ENCODE data around the gene ATF4.
A peak's percentile ranks its signal among the peaks of the same experiment; 100 is the strongest.

Gene ATF4

DNA sequence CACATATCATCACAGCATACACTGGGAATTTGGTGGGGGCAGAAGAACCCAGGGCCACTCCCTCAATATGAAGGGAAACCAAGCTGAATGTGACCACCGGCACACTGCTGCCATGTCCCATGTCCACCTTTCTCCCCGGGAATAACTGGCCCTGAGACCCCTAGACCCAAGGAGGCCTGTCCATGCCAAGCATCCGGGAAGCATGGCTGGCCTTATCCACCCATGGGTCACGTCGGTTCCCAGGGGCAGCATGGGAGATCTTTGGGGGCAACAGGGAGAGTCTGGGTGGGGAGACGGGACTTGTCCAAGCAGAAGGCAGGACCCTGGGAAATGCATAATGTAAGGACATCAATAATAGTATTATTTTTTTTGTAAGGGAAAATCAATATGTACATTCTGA is 28.7 kb upstream of the ATF4 start:
- CTCF ChIA-PET, result interaction anchor here (0.6 to 10.7 kb wide), 4 partner anchors 10 to 545 kb away, joined by 3 to 380 read pairs (median 10); partner anchors contain the start of gene RPS19BP1
- Histone ChIP-seq H3K4me3 (ENCODE audit: low read depth, low read length) (no peak overlapping the region), H3K4me1 (ENCODE audit: control insufficient read depth, insufficient read depth, low read length) (no peaks in the 10 kb centered on the region), H3K9me3 (ENCODE audit: control insufficient read depth, insufficient read depth, low read depth, low read length) (no peaks in the 10 kb centered on the region), H3K36me3 (ENCODE audit: control insufficient read depth in 2 of 2, insufficient read depth in 1 of 2, low read length in 2 of 2) (peaks cover 0 to 8% of the 10 kb centered on the region in 2 experiments; a peak in 2 of 3 replicates), H3K27ac (ENCODE audit: extremely low read depth, low read depth, low read length) (no peak overlapping the region)
- no peak for TF ChIP-seq ZIC2 (tag by site-specific recombination; IDR thresholded peaks at IDR 0.05)
- POLR2A ChIA-PET, result interaction anchor here (1.1 to 1.2 kb wide), 2 partner anchors 10 to 23 kb away, joined by 3 read pairs; no protein-coding TSS in a partner anchor

DNA sequence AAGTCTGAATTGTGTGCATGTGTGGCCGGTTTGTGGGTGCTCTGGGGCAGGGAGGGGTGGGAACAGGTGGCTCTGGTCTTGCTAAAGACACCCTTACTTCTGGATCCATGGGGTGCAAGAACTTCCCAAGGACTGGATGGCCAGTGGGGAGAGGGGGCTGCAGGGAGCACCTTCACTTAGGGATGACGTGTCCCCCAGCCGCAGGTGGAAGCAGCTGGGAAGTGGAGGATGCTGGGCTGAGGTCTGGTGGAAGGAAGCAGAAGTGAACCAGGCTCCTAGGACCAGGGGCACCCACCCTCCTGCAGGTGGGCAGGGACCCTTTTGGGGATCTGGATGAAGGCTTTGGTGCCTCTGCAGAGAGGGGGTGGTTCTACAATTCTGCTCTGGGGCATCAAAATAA is 28.2 kb upstream of the ATF4 start:
- CTCF ChIA-PET, result interaction anchor here (0.7 to 10.7 kb wide), 10 partner anchors 13 to 544 kb away, joined by 3 to 380 read pairs (median 6); partner anchors contain the start of gene RPS19BP1
- Histone ChIP-seq H3K4me1 (ENCODE audit: control insufficient read depth, insufficient read depth, low read length) (no peaks in the 10 kb centered on the region), H3K27ac (ENCODE audit: extremely low read depth, low read depth, low read length) (no peak overlapping the region), H3K4me3 (ENCODE audit: low read depth, low read length) (no peak overlapping the region), H3K36me3 (ENCODE audit: control insufficient read depth in 2 of 2, insufficient read depth in 1 of 2, low read length in 2 of 2) (peaks cover 0 to 8% of the 10 kb centered on the region in 2 experiments; a peak in 1 of 3 replicates), H3K9me3 (ENCODE audit: control insufficient read depth, insufficient read depth, low read depth, low read length) (no peaks in the 10 kb centered on the region)
- POLR2A ChIA-PET, result no interaction called here
- no peak for TF ChIP-seq ZNF830 (tag by site-specific recombination; IDR thresholded peaks at IDR 0.05; ENCODE audit: low read depth)
- 0 out of 2 replicates have a peak, but pooled peaks have one; percentile 14 for TF ChIP-seq SCRT2 (tag by site-specific recombination; IDR thresholded peaks at IDR 0.05)
- TF ChIP-seq ZNF404 (tag by site-specific recombination; IDR thresholded peaks at IDR 0.05), result no peak

DNA sequence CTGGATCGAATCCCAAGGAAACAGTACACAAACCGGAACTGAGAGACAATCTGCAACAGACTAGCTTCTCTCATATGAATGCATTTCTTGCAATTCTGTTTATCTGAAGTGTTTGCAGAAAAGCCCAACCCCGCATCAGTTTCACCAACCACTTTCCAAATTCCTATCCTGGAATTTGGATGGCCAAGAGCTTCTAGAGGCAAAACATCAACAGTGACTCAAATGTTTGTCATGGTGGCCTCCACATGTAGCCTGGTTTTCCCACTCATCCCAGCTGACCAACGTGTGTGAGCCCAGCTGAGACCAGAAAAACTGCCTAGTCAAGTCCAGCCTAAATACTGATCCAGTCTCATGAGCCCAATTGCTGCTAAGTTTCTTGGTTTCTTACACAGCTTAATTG is 26.6 kb upstream of the ATF4 start:
- Histone ChIP-seq H3K27ac (ENCODE audit: extremely low read depth, low read depth, low read length) (no peak overlapping the region), H3K9me3 (ENCODE audit: control insufficient read depth, insufficient read depth, low read depth, low read length) (no peaks in the 10 kb centered on the region), H3K4me1 (ENCODE audit: control insufficient read depth, insufficient read depth, low read length) (peaks cover 2% of the 10 kb centered on the region; the same call in 1 of the 2 replicates), H3K4me3 (ENCODE audit: low read depth, low read length) (no peak overlapping the region), H3K36me3 (ENCODE audit: control insufficient read depth in 2 of 2, insufficient read depth in 1 of 2, low read length in 2 of 2) (no peaks in the 10 kb centered on the region)
- ChIA-PET CTCF (interaction anchor here (0.6 to 10.7 kb wide), 44 partner anchors 9 to 1601 kb away, joined by 3 to 380 read pairs (median 4); partner anchors contain the start of genes ATF4, MIEF1 and RPS19BP1), POLR2A (interaction anchor here (0.5 to 2.2 kb wide), 6 partner anchors 8 to 1683 kb away, joined by 3 to 15 read pairs (median 4); partner anchors contain the start of genes ATF4 and MIEF1)
- TF ChIP-seq ZEB2 (tag by site-specific recombination; IDR thresholded peaks at IDR 0.05) (0 out of 2 replicates have a peak, but pooled peaks have one; percentile 4), ZNF449 (tag by site-specific recombination; IDR thresholded peaks at IDR 0.05) (peak; percentile 73), WT1 (tag by site-specific recombination; IDR thresholded peaks at IDR 0.05) (no peak), ZNF426 (tag by site-specific recombination; IDR thresholded peaks at IDR 0.05) (no peak)

- Histone ChIP-seq H3K27ac (ENCODE audit: extremely low read depth, low read depth, low read length) (no peak overlapping the region), H3K36me3 (ENCODE audit: control insufficient read depth in 2 of 2, insufficient read depth in 1 of 2, low read length in 2 of 2) (no peaks in the 10 kb centered on the region), H3K9me3 (ENCODE audit: control insufficient read depth, insufficient read depth, low read depth, low read length) (no peaks in the 10 kb centered on the region), H3K4me1 (ENCODE audit: control insufficient read depth, insufficient read depth, low read length) (peaks cover 3% of the 10 kb centered on the region; the same call in 1 of the 2 replicates), H3K4me3 (ENCODE audit: low read depth, low read length) (no peak overlapping the region)
- CTCF ChIA-PET, result interaction anchor here (0.5 to 10.7 kb wide), 33 partner anchors 8 to 1601 kb away, joined by 3 to 380 read pairs (median 5); partner anchors contain the start of genes ATF4, MIEF1 and RPS19BP1
- POLR2A ChIA-PET, result interaction anchor here (0.8 to 2.2 kb wide), 5 partner anchors 7 to 36 kb away, joined by 3 to 15 read pairs (median 5); partner anchors contain the start of genes ATF4 and MIEF1
- TF ChIP-seq ZNF791 (tag by site-specific recombination; IDR thresholded peaks at IDR 0.05) (no peak), ZNF747 (tag by site-specific recombination; IDR thresholded peaks at IDR 0.05) (no peak), WT1 (tag by site-specific recombination; IDR thresholded peaks at IDR 0.05) (no peak), ZNF701 (tag by site-specific recombination; IDR thresholded peaks at IDR 0.05) (no peak), SCRT1 (tag by site-specific recombination; IDR thresholded peaks at IDR 0.05; ENCODE audit: borderline replicate concordance) (no peak), ZNF580 (tag by site-specific recombination; IDR thresholded peaks at IDR 0.05) (no peak), ZNF19 (tag by site-specific recombination; IDR thresholded peaks at IDR 0.05; ENCODE audit: low read depth) (no peak), ZBTB8A (tag by site-specific recombination; IDR thresholded peaks at IDR 0.05) (no peak), ZNF664 (tag by site-specific recombination; IDR thresholded peaks at IDR 0.05) (no peak), ZNF513 (tag by site-specific recombination; IDR thresholded peaks at IDR 0.05) (no peak), ZNF639 (tag by site-specific recombination; IDR thresholded peaks at IDR 0.05) (no peak), ZNF677 (tag by site-specific recombination; IDR thresholded peaks at IDR 0.05) (no peak), ZNF549 (tag by site-specific recombination; IDR thresholded peaks at IDR 0.05) (no peak)
- TF ChIP-seq, protein P1, sequence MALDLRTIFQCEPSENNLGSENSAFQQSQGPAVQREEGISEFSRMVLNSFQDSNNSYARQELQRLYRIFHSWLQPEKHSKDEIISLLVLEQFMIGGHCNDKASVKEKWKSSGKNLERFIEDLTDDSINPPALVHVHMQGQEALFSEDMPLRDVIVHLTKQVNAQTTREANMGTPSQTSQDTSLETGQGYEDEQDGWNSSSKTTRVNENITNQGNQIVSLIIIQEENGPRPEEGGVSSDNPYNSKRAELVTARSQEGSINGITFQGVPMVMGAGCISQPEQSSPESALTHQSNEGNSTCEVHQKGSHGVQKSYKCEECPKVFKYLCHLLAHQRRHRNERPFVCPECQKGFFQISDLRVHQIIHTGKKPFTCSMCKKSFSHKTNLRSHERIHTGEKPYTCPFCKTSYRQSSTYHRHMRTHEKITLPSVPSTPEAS (tag by site-specific recombination; IDR thresholded peaks at IDR 0.05), result no peak
Measured at GRCh38 chr22:39494471-39495120, 25.8 kb upstream of the ATF4 start.
